Stimulated activated CD4-positive, alpha-beta T cell treated with anti-CD3 and anti-CD28 coated beads, Interleukin-4, amount 100 ng/mL, for 1 hour (primary cell): ENCODE data around the gene TEX264.
"Not testable (repeated sequence)": the region's sequence is repeated elsewhere in the genome, so short reads cannot be mapped to it uniquely, and the experiment has no call there.

ENCODE experiments used
- DNase-seq: peaks from one replicate; pipeline ENCODE4 v3.0.0-alpha.2; 2020

Gene TEX264

GRCh38 chr3:51670823-51671733 lies at the start of gene TEX264:
TSS of gene TEX264 (plus strand) at chr3:51671252. CDS start at chr3:51674305, 3,053 bp downstream.
- peak; percentile 92 for DNase-seq

GRCh38 chr3:51622413-51622812 lies 48.6 kb upstream of the TEX264 start:
- no peak for DNase-seq

GRCh38 chr3:51622868-51623267 lies 48.2 kb upstream of the TEX264 start:
- DNase-seq: no peak

- no peak for DNase-seq
These were observed 40.5 kb upstream of the TEX264 start for GRCh38 chr3:51630513-51630912.

- no peak for DNase-seq
These were observed 33.7 kb upstream of the TEX264 start for GRCh38 chr3:51637144-51637940.

- DNase-seq: peak; percentile 5
These were observed 33.0 kb upstream of the TEX264 start for GRCh38 chr3:51637941-51638471.

- DNase-seq: no peak
These were observed 28.6 kb upstream of the TEX264 start for GRCh38 chr3:51642462-51642861.

GRCh38 chr3:51646091-51646490 lies 25.0 kb upstream of the TEX264 start:
- no peak for DNase-seq

GRCh38 chr3:51652103-51652502 lies 18.9 kb upstream of the TEX264 start:
- DNase-seq: not testable (repeated sequence)

GRCh38 chr3:51653409-51653808 lies 17.6 kb upstream of the TEX264 start:
- not testable (repeated sequence) for DNase-seq

- no peak for DNase-seq
These were observed 13.8 kb upstream of the TEX264 start for GRCh38 chr3:51657234-51657633.

GRCh38 chr3:51659942-51660341 lies 11.1 kb upstream of the TEX264 start:
- DNase-seq: no peak

- no peak for DNase-seq
These were observed 8.6 kb upstream of the TEX264 start for GRCh38 chr3:51662456-51662855.

- DNase-seq: no peak
These were observed 2.3 kb upstream of the TEX264 start for GRCh38 chr3:51668756-51669155.

- DNase-seq: peak; percentile 82
These were observed 1.6 kb upstream of the TEX264 start for GRCh38 chr3:51669241-51670052.

- no peak for DNase-seq
These were observed 814 bp upstream of the TEX264 start for GRCh38 chr3:51670053-51670822.

GRCh38 chr3:51671734-51672475 lies 853 bp downstream of the TEX264 start:
- peak; percentile 55 for DNase-seq

GRCh38 chr3:51673181-51673801 lies 2.2 kb downstream of the TEX264 start:
- no peak for DNase-seq

- no peak for DNase-seq
These were observed 3.0 kb downstream of the TEX264 start for GRCh38 chr3:51673802-51674654.

GRCh38 chr3:51675201-51675611 lies 4.2 kb downstream of the TEX264 start:
- DNase-seq: peak; percentile 24
